Measurements from ENCODE around the gene ARHGEF1.

The ARHGEF1 gene

DNA sequence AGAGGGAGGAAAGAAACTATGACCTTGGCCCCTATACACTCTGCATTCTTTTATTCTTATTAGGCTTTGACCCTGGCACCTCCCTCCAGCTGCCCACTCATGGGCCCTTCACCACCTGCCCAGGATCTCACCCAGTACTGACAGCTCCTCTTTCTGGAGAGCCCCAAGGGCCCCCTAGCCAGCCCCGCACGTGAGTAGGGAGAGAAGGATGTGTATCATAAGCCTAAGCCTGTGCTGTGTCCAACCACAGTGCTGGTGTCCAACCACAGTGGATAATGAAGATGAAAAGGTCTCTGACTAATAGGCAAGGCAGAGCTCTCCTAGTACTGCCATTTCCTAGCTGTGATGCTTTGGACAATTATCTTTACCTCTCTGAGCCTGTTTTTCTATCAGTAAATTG, 33.9 kb upstream of the ARHGEF1 start:
- Histone ChIP-seq H3K79me2 (ENCODE audit: insufficient read depth, low read length) (no peaks in the 10 kb centered on the region), H3K27ac (ENCODE audit: low read depth, low read length, poor library complexity, severe bottlenecking) (no peak overlapping the region), H3K4me2 (ENCODE audit: low read length) (no peak overlapping the region), H3K36me3 (ENCODE audit: insufficient read depth, low read length) (no peaks in the 10 kb centered on the region), H3K9me2 (ENCODE audit: low read depth, low read length) (no peaks in the 10 kb centered on the region), H3K4me3 (ENCODE audit: low read depth, low read length, poor library complexity, severe bottlenecking) (no peak overlapping the region), H3K9me3 (ENCODE audit: low read length) (no peaks in the 10 kb centered on the region), H2AFZ (ENCODE audit: low read length) (no peak overlapping the region), H3F3A (ENCODE audit: insufficient read depth, low read length) (no peaks in the 10 kb centered on the region), H3K9ac (ENCODE audit: low read length) (no peak overlapping the region), H3K27me3 (ENCODE audit: insufficient read depth, low read length) (no peaks in the 10 kb centered on the region; the same call in 1 of the 2 replicates), H4K20me1 (ENCODE audit: insufficient read depth, low read length) (no peaks in the 10 kb centered on the region), H3K4me1 (ENCODE audit: insufficient read depth, low read length, severe bottlenecking) (no peaks in the 10 kb centered on the region)
- TF ChIP-seq, protein P1, sequence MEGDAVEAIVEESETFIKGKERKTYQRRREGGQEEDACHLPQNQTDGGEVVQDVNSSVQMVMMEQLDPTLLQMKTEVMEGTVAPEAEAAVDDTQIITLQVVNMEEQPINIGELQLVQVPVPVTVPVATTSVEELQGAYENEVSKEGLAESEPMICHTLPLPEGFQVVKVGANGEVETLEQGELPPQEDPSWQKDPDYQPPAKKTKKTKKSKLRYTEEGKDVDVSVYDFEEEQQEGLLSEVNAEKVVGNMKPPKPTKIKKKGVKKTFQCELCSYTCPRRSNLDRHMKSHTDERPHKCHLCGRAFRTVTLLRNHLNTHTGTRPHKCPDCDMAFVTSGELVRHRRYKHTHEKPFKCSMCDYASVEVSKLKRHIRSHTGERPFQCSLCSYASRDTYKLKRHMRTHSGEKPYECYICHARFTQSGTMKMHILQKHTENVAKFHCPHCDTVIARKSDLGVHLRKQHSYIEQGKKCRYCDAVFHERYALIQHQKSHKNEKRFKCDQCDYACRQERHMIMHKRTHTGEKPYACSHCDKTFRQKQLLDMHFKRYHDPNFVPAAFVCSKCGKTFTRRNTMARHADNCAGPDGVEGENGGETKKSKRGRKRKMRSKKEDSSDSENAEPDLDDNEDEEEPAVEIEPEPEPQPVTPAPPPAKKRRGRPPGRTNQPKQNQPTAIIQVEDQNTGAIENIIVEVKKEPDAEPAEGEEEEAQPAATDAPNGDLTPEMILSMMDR (IDR thresholded peaks at IDR 0.05; ENCODE audit: low read length) = no peak
- TF ChIP-seq EZH2 (IDR thresholded peaks at IDR 0.05; ENCODE audit: borderline replicate concordance, low read length) = no peak

DNA sequence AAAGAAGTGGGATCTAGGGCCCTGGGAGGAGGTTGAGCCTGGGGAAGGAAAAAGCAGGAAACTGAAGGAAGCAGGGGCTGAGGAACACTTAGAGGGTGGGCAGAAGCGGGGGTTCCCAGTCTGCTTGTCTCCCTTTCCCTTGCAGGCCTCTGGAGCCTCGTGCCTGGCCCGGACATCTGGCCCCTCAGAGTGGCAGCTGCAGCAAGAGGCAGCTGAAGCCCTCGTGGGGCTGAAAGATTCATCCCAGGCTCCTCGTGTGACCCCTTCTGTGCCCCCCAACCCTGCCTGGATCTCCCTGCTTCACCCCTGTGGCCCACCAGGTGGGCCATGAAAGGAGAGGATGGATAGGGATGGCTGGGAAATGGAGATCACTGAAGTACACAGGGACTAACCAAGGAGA, 32.6 kb upstream of the ARHGEF1 start:
- no peaks in the 10 kb centered on the region for H4K20me1 ChIP-seq (ENCODE audit: insufficient read depth, low read length)
- H3K9me2 ChIP-seq (ENCODE audit: low read depth, low read length) = no peaks in the 10 kb centered on the region
- no peaks in the 10 kb centered on the region for H3F3A ChIP-seq (ENCODE audit: insufficient read depth, low read length)
- no peaks in the 10 kb centered on the region for H3K4me1 ChIP-seq (ENCODE audit: insufficient read depth, low read length, severe bottlenecking)
- H3K4me3 ChIP-seq (ENCODE audit: low read depth, low read length, poor library complexity, severe bottlenecking) = no peak overlapping the region
- no peaks in the 10 kb centered on the region; the same call in 1 of the 2 replicates for H3K27me3 ChIP-seq (ENCODE audit: insufficient read depth, low read length)
- H2AFZ ChIP-seq (ENCODE audit: low read length) = no peak overlapping the region
- H3K27ac ChIP-seq (ENCODE audit: low read depth, low read length, poor library complexity, severe bottlenecking) = no peak overlapping the region
- no peaks in the 10 kb centered on the region for H3K9me3 ChIP-seq (ENCODE audit: low read length)
- TF ChIP-seq, protein P1 (IDR thresholded peaks at IDR 0.05; ENCODE audit: low read length) = no peak
- no peak for TF ChIP-seq EZH2 (IDR thresholded peaks at IDR 0.05; ENCODE audit: borderline replicate concordance, low read length)
- no peak overlapping the region for H3K4me2 ChIP-seq (ENCODE audit: low read length)
- H3K79me2 ChIP-seq (ENCODE audit: insufficient read depth, low read length) = no peaks in the 10 kb centered on the region
- no peaks in the 10 kb centered on the region for H3K36me3 ChIP-seq (ENCODE audit: insufficient read depth, low read length)
- H3K9ac ChIP-seq (ENCODE audit: low read length) = no peak overlapping the region

DNA sequence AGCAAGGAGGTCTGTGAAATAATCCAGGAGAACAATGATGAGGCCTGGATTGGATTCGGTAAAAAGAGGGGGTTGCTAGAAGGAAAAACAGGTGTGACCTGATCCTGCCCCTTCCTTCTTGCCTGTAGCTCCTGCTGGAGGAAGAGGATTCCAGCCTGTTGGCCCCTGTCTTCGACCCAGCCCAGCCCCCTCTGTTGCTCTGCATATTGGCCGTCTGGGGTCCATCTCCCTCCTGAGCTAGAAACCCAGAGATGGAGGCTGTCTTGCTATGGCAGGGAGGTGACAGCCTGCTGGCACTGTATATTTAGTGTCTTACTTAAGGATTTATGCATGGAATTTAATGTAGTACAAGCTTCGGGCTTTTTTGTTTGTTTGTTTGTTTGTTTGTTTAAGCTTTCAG, 31.5 kb upstream of the ARHGEF1 start:
- Histone ChIP-seq H2AFZ (ENCODE audit: low read length) (no peak overlapping the region), H3K9me3 (ENCODE audit: low read length) (no peaks in the 10 kb centered on the region), H3K27me3 (ENCODE audit: insufficient read depth, low read length) (no peaks in the 10 kb centered on the region; the same call in 1 of the 2 replicates)

More for the DNA sequence above, 31.5 kb upstream of the ARHGEF1 start:
- no peak overlapping the region for H3K4me3 ChIP-seq (ENCODE audit: low read depth, low read length, poor library complexity, severe bottlenecking)
- no peak overlapping the region for H3K4me2 ChIP-seq (ENCODE audit: low read length)
- H3K36me3 ChIP-seq (ENCODE audit: insufficient read depth, low read length) = no peaks in the 10 kb centered on the region
- H3K27ac ChIP-seq (ENCODE audit: low read depth, low read length, poor library complexity, severe bottlenecking) = no peak overlapping the region
- no peak for TF ChIP-seq EZH2 (IDR thresholded peaks at IDR 0.05; ENCODE audit: borderline replicate concordance, low read length)
- TF ChIP-seq, protein P1 (IDR thresholded peaks at IDR 0.05; ENCODE audit: low read length) = no peak
- no peaks in the 10 kb centered on the region for H3K79me2 ChIP-seq (ENCODE audit: insufficient read depth, low read length)
- no peak overlapping the region for H3K9ac ChIP-seq (ENCODE audit: low read length)
- no peaks in the 10 kb centered on the region for H3K9me2 ChIP-seq (ENCODE audit: low read depth, low read length)
- H4K20me1 ChIP-seq (ENCODE audit: insufficient read depth, low read length) = no peaks in the 10 kb centered on the region
- no peaks in the 10 kb centered on the region for H3K4me1 ChIP-seq (ENCODE audit: insufficient read depth, low read length, severe bottlenecking)
- H3F3A ChIP-seq (ENCODE audit: insufficient read depth, low read length) = no peaks in the 10 kb centered on the region
